Mesothelial cell of epicardium (in vitro differentiated cells): ENCODE results near the gene LRRFIP1. TPM values are rescaled to one million over a fixed set of nuclear protein-coding genes. Genes with fewer than 3 reads are reported as not detected.
"Not testable (repeated sequence)": the region's sequence is repeated elsewhere in the genome, so short reads cannot be mapped to it uniquely, and the experiment has no call there.

Experiments used
- DNase-seq, 2 experiments: peaks; one replicate each; pipeline ENCODE4 v3.0.0; 2021; ENCODE audit warnings: low spot score in 2 of 2; ENCODE audit not compliant: unreplicated experiment in 2 of 2
- H3K27ac Mint-ChIP-seq: 2 replicates; pipeline ENCODE4 v1.8.0; 2021; ENCODE audit warnings: mixed read lengths
- H3K27me3 Mint-ChIP-seq: 2 replicates; pipeline ENCODE4 v1.8.0; 2021; ENCODE audit warnings: low read depth, mixed read lengths
- H3K36me3 Mint-ChIP-seq: 2 replicates; pipeline ENCODE4 v1.8.0; 2021; ENCODE audit warnings: mixed read lengths
- H3K4me1 Mint-ChIP-seq: 2 replicates; pipeline ENCODE4 v1.8.0; 2021; ENCODE audit warnings: mixed read lengths
- H3K4me3 Mint-ChIP-seq: 2 replicates; pipeline ENCODE4 v1.8.0; 2021; ENCODE audit warnings: mild to moderate bottlenecking, moderate library complexity, mixed read lengths
- H3K9me3 Mint-ChIP-seq: 2 replicates; pipeline ENCODE4 v1.8.0; 2021; ENCODE audit warnings: mixed read lengths
- CTCF ChIP-seq: fragments of 200-600 bp; sonication (generic); IDR thresholded peaks from one replicate; pipeline ENCODE4 v1.5.0; 2021; ENCODE audit warnings: antibody characterized with exemption; ENCODE audit not compliant: unreplicated experiment
- total RNA-seq: library from RNA; stranded (reverse); gene quantifications from 3 replicates; pipeline ENCODE4 v1.2.1, GENCODE V29; 2021

Gene LRRFIP1
- total RNA-seq, 1 donor from 2014 or later, result 47.5 TPM

DNA sequence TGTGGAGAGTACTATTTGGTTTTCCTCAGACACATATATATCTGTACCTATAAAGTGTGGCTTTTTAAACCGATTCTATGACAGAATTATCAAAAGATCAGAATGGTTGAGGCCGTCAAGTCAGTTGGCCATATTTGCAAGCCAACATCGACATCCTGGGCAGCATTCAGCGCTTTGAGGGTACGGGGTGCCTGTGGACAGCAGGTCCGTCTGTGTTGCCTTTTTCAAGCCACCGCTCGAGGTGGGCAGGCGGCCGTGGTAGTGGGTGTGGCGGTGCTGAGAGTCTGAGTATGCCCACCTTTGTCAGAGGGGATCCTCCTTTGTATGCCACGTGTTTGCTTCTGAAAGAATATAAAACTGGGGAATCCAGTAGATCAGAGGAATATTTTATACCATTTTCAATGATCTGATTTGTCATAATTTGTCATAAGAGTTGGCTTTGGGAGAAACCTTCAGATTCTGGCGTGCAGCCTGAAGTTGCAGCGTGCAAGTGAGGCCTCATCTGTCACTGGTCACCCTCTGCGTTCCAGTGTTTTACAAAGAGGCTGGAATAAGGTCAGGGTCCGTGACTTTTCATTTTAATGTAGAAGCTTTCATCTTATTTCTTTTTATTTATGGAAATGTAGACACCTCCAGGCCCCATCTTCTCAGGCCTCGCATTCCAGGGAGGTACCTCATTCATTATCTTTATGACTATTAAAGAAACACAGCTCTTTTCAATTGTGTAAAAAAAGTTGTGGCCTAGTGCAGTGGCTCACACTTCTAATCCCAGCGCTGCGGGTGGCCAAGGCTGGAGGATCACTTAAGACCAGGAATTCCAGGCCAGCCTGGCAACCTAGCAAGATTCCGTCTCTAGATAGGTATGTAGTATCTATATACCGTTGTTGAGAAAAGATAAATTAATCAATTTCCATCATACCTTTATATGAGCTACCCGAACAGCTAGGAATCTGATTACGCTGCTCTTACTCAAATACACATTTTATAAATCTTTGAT lies 133.4 kb downstream of the LRRFIP1 start:
- Mint-ChIP-seq H3K4me1 (peaks cover 4% of the 10 kb centered on the region), H3K9me3 (no peaks in the 10 kb centered on the region), H3K27ac (no peak overlapping the region), H3K36me3 (peaks cover 55% of the 10 kb centered on the region), H3K27me3 (no peaks in the 10 kb centered on the region), H3K4me3 (no peak overlapping the region)
- DNase-seq, result no peak
- no peak for TF ChIP-seq CTCF

DNA sequence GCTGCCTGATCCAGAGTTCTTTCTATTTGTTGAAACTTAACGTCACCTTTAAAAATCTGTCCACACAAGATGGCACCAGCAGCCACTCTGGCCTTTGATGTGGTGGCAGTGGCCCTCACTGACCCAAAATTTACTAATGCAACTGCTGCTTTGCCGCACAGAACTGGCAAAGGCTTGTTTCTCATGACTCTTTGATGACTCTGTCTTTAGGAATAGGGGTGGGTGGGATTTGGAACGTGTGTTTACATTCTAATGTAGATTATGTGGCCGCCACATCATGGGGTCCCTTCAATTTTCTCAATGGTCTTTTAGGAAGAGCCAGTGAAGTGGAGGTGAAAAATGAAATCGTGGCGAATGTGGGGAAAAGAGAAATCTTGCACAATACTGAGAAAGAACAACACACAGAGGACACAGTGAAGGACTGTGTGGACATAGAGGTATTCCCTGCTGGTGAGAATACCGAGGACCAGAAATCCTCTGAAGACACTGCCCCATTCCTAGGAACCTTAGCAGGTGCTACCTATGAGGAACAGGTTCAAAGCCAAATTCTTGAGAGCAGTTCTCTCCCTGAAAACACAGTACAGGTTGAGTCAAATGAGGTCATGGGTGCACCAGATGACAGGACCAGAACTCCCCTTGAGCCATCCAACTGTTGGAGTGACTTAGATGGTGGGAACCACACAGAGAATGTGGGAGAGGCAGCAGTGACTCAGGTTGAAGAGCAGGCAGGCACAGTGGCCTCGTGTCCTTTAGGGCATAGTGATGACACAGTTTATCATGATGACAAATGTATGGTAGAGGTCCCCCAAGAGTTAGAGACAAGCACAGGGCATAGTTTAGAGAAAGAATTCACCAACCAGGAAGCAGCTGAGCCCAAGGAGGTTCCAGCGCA lies 135.2 kb downstream of the LRRFIP1 start:
- not testable (repeated sequence) for H3K27ac Mint-ChIP-seq, DNase-seq, H3K4me1 Mint-ChIP-seq, H3K9me3 Mint-ChIP-seq, H3K4me3 Mint-ChIP-seq, H3K27me3 Mint-ChIP-seq
- peaks cover 49% of the 10 kb centered on the region for H3K36me3 Mint-ChIP-seq

DNA sequence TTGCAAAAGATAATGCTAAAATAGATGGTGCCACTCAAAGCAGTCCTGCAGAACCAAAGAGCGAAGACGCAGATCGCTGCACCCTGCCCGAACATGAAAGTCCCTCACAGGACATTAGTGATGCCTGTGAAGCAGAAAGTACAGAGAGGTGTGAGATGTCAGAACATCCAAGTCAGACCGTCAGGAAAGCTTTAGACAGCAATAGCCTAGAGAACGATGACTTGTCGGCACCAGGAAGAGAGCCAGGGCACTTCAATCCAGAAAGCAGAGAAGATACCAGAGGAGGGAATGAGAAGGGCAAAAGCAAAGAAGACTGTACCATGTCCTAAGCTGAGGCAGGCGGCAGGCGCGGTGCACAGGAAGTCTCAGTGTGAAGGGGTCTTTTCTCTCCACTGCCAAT lies 136.4 kb downstream of the LRRFIP1 start:
- TF ChIP-seq CTCF, result no peak
- Mint-ChIP-seq H3K9me3 (no peaks in the 10 kb centered on the region), H3K27me3 (no peaks in the 10 kb centered on the region), H3K4me3 (no peak overlapping the region), H3K27ac (no peak overlapping the region), H3K36me3 (peaks cover 43% of the 10 kb centered on the region), H3K4me1 (peaks cover 4% of the 10 kb centered on the region)
- no peak for DNase-seq

DNA sequence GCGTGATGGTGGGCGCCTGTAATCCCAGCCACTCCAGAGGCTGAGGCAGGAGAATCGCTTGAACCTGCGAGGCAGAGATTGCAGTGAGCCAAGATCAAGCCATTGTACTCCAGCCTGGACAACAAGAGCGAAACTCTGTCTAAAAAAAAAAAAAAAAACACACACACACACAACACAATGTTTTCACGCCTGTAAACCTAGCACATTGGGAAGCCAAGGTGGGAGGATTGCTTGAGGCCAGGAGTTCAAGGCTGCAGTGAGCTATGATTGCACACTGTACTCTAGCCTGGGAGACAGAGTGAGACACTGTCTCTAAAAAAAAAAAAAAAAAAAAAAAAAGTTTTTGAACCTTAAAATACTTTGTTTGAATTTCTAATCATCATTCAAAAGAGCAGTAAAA lies 137.7 kb downstream of the LRRFIP1 start:
- DNase-seq, H3K9me3 Mint-ChIP-seq, H3K4me1 Mint-ChIP-seq, H3K27ac Mint-ChIP-seq, H3K27me3 Mint-ChIP-seq, H3K4me3 Mint-ChIP-seq: not testable (repeated sequence)
- peaks cover 38% of the 10 kb centered on the region for H3K36me3 Mint-ChIP-seq

DNA sequence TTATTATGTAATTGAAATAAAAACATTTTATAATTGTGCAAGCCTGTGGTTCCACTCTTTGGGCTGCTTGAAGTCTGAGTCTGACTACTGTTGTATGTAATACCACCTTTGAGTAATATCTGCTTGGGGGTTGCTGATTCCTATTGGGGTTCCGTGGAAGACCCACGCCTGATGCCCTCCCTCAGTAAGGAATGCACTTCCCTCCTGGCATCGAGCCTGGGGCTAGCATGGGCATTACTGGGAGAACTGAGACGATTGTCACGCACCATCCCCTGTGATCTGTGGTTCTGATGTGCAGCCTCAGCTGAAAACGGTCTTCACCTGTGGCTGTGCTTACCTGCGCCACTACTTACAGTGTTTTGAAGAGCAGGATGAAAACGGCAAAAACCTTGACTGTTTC lies 138.5 kb downstream of the LRRFIP1 start:
- H3K4me3 Mint-ChIP-seq, result no peak overlapping the region
- DNase-seq, result no peak
- H3K27me3 Mint-ChIP-seq, result no peaks in the 10 kb centered on the region
- peaks cover 4% of the 10 kb centered on the region for H3K4me1 Mint-ChIP-seq
- no peaks in the 10 kb centered on the region for H3K9me3 Mint-ChIP-seq
- no peak for TF ChIP-seq CTCF
- no peak overlapping the region for H3K27ac Mint-ChIP-seq
- H3K36me3 Mint-ChIP-seq, result peaks cover 34% of the 10 kb centered on the region

- no peaks in the 10 kb centered on the region for H3K27me3 Mint-ChIP-seq
- no peak overlapping the region for H3K27ac Mint-ChIP-seq
- no peak overlapping the region for H3K4me3 Mint-ChIP-seq
- H3K4me1 Mint-ChIP-seq, result no peaks in the 10 kb centered on the region
- H3K36me3 Mint-ChIP-seq, result peaks cover 37% of the 10 kb centered on the region
- DNase-seq, result no peak
- TF ChIP-seq CTCF, result no peak
- H3K9me3 Mint-ChIP-seq, result no peaks in the 10 kb centered on the region
Measured at GRCh38 chr2:237766340-237766739, 139.0 kb downstream of the LRRFIP1 start.
